ENCODE data around the gene ISOC2.

GRCh38 chr19:55451965-55452748, 9.3 kb downstream of the ISOC2 start:
- TF ChIP-seq CTCF (conservative IDR thresholded peaks at IDR 0.05; ENCODE audit: low read depth, low read length) (no peak), EZH2phosphoT487 (IDR thresholded peaks at IDR 0.05; ENCODE audit: borderline replicate concordance, low read length) (no peak)

Measured in PC-3 (cell line).